ENCODE measurements around the gene DRC3.

DRC3 gene

DNA sequence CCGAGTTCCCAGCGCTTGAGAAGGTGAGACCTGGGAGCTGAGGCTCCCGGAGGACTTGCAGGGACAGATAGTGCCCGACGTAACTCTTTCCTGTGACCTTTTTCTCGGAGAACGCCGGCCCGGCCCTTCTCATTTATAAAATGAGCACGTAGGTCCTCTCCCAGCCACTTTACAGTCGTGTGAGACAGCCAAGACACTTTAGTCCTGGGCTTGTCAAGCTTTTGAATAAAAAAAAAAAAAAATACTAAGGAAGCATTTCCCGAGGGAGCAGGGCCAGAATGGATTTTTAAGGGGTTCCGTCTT is 241 bp downstream of the DRC3 start:
- ATAC-seq = no peak
- Mint-ChIP-seq H3K36me3 (peaks cover 8% of the 10 kb centered on the region), H3K27ac (peak overlapping the region; percentile 95), H3K4me3 (peak overlapping the region; percentile 88), H3K4me1 (peaks cover 40% of the 10 kb centered on the region), H3K9me3 (no peaks in the 10 kb centered on the region)
- no peak for DNase-seq (ENCODE audit: low spot score in 2 of 2)

DNA sequence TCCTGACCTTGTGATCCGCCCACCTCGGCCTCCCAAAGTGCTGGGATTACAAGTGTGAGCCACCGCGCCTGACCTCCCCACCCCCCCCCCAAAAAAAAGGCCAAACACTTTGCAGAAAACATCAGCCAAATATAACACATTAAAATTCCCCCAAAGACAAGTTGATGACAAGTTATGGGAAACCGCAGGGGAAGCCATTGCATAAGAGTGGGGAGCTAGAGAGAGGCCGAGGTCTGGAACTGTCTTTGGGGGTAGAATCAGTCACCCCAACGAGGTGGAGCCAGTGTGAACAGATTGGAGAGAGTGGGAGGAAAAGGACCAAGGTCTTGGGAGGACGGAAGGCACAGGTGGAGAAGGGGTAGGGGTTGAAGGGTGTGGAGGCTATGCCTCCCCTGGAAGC is 2.8 kb downstream of the DRC3 start:
- Mint-ChIP-seq H3K4me1 (peaks cover 20% of the 10 kb centered on the region), H3K9me3 (no peaks in the 10 kb centered on the region), H3K27ac (no peak overlapping the region), H3K4me3 (no peak overlapping the region), H3K36me3 (peaks cover 8% of the 10 kb centered on the region)
- no peak for DNase-seq (ENCODE audit: low spot score in 2 of 2)
- ATAC-seq = no peak

DNA sequence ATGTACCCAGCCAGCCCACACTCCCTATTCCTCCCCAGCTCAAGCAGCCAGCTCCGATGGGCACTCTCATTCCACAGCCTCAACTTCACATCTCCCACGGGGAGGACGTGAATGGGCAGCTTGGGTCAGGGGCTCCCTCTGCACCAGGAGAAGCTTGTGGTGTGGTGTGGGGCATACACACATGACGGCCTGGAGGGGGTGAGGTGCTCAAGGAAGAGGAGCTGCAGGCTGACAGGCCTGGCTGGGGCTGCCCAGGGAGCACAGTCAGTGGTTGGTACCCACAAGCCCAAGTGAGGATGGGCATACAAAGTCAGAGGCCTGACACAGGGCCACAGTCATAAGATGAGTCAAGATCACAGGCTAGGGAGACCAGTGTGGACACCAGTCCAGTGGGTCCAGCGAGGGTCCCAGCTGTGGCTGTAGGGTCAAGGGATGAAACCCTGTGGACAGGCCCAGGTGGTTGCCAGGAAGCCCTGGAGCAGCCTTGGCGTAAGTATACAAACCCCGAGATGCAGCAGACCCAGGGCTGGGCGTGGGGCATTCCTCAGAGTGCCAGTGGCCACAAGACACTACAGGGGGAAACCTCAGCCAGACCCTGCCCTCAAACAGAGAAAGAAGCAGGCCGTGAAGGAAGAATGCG is 4.4 kb downstream of the DRC3 start:
- Mint-ChIP-seq H3K9me3 (no peaks in the 10 kb centered on the region), H3K36me3 (peaks cover 8% of the 10 kb centered on the region), H3K27ac (peak overlapping the region; percentile 6), H3K4me3 (no peak overlapping the region), H3K4me1 (peaks cover 8% of the 10 kb centered on the region)
- ATAC-seq (no peak), DNase-seq (ENCODE audit: low spot score in 2 of 2) (no peak)

DNA sequence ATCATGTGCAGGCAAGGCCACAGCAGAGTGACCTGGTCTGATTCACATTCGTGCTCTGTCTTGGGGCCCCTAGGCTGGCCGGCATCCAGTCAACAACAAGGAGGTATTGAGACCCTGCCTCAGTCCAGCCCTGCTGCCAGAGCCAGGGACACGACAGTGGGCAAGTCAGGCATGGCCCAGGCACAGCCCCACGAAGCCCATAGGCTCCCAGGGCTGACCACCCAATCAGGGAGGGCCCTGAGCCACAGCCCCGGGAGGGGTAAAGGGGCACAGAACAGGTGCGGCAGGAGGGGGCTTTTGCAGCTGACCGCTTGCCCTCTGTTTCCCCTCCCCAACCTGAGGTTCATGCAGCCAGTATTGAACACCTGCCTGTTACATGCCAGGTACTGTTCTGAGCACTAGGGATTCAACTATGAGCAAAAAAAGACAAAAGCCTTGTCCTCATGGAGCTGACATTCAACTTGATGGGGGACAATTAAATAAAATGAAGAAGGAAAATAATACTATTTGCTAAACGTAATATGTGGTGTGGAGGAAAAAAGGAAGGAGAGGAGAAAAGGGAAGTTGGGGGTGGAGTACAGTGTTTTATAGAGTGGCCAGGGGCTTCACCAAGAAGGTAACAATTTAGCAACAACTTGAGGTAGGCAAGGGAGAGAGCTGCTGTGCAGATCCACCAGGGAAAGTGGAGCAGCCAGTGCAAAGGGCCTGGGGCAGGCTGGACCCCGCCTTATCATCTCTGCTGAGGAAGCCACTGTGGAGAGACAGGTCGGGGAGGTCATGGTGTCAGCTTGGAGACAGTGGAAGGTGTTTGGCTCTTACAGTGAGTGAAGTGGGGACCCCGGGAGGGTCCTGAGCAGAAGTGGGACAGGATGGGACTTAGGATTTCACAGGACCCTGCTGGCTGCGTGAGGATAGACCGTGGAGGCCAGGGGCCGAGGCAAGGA is 6.1 kb downstream of the DRC3 start:
- H3K4me3 Mint-ChIP-seq = no peak overlapping the region
- no peak overlapping the region for H3K27ac Mint-ChIP-seq
- H3K4me1 Mint-ChIP-seq = peaks cover 8% of the 10 kb centered on the region

DNA sequence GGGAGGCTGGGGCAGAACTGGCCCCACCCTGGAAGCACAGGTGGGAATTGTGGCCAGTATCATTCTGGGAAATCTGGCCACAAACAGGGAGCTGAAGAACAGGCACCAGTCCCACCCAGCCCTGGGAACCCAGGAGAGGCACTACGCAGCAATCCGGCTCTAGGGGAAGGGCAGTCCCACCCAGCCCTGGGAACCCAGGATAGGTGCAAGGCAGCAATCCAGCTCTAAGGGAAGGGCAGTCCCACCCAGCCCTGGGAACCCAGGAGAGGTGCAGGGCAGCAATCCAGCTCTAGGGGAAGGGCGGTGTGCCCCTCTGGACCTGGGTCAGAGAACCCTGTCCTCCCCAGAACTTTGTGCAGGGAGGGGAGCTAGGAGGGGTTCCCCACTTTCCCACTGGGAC is 7.1 kb downstream of the DRC3 start:
- Mint-ChIP-seq H3K9me3 (no peaks in the 10 kb centered on the region), H3K4me3 (no peak overlapping the region), H3K36me3 (no peaks in the 10 kb centered on the region), H3K4me1 (peaks cover 8% of the 10 kb centered on the region), H3K27ac (no peak overlapping the region)
- no peak for ATAC-seq
- no peak for DNase-seq (ENCODE audit: low spot score in 2 of 2)

More for the DNA sequence above, 6.1 kb downstream of the DRC3 start:
- Mint-ChIP-seq H3K9me3 (no peaks in the 10 kb centered on the region), H3K36me3 (no peaks in the 10 kb centered on the region)
- DNase-seq (ENCODE audit: low spot score in 2 of 2) (no peak), ATAC-seq (no peak)

DNA sequence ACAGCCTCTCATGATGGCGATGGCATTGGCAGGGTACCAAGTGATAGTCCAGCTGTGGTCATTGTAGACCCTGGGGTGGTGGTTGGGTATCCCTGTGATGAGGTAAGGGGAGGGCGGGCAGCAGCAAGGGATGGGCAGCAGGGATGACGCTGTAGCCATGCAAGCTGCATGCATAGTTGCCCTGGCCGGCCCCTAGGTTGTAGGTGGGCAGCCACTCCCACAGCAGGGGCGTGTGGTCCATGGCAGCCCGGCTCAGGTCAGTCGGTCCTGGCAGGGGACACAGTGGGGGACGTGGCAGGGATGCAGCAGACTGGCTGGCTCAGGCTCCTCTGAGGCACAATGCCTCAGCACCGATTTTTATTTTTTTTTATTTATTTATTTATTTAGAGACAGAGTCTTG is 8.7 kb downstream of the DRC3 start:
- Mint-ChIP-seq H3K4me3 (no peak overlapping the region), H3K9me3 (no peaks in the 10 kb centered on the region), H3K27ac (no peak overlapping the region), H3K36me3 (no peaks in the 10 kb centered on the region), H3K4me1 (no peaks in the 10 kb centered on the region)
- ATAC-seq (no peak), DNase-seq (ENCODE audit: low spot score in 2 of 2) (no peak)

DNA sequence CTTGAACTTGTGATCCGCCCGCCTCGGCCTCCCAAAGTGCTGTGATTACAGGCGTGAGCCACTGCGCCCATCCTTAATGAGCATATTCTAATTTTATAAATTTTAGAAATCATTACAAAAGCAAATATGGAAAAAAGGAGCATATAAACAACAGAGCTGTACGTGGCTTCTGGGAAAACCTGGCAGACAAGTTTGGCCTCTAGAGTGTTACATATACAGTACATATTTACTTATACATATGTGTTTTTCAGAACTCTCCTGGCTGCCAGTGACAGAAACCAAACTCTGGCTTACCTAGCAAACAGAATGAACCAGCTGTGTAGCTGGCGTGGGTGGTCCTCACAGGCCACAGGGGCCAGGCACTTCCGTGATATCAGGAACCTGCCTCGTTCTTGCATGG is 10.1 kb downstream of the DRC3 start:
- DNase-seq (ENCODE audit: low spot score in 2 of 2) = no peak
- no peaks in the 10 kb centered on the region for H3K36me3 Mint-ChIP-seq
- no peaks in the 10 kb centered on the region for H3K9me3 Mint-ChIP-seq
- no peak overlapping the region for H3K27ac Mint-ChIP-seq
- no peaks in the 10 kb centered on the region for H3K4me1 Mint-ChIP-seq
- no peak for ATAC-seq
- no peak overlapping the region for H3K4me3 Mint-ChIP-seq

DNA sequence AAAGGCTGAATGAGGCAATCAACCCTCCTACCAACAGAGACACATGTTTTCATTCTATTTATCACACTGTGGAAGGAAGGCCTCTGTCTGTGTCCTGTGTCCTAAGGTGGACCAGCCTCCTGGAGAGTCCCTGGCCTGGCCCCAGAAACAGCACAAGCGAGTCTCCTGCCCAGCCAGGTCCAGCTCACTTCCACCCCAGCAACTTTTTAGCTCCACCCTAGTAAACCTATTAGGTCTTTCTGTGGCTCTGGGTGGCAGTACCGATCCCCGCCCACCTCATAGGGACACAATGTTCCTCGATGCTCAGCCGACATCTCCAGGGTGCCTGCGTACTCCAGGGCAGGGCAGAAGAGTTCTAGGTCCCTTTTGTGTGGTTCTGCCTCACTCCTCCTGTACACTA is 10.7 kb downstream of the DRC3 start:
- no peak for DNase-seq (ENCODE audit: low spot score in 2 of 2)
- no peak overlapping the region for H3K27ac Mint-ChIP-seq
- no peaks in the 10 kb centered on the region for H3K4me1 Mint-ChIP-seq
- H3K4me3 Mint-ChIP-seq = no peak overlapping the region
- no peak for ATAC-seq
- no peaks in the 10 kb centered on the region for H3K9me3 Mint-ChIP-seq
- H3K36me3 Mint-ChIP-seq = no peaks in the 10 kb centered on the region

DNA sequence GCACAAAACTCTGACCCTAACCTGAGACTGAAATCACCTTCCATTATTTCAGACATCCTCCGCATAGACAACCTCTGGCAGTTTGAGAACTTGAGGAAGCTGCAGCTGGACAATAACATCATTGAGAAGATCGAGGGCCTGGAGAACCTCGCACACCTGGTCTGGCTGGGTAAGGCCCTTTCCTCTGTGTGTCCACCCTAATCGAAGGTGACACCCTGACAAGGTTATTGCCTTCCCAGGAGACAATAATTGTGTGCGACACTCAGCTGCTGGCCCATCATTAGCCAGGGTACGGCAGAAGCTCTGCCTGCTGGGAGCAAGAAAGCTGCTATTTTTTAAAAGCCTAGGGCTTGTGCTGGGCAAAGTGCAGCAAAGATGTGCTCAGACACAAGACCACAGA is 11.1 kb downstream of the DRC3 start:
- Mint-ChIP-seq H3K36me3 (no peaks in the 10 kb centered on the region), H3K27ac (no peak overlapping the region), H3K9me3 (no peaks in the 10 kb centered on the region), H3K4me3 (no peak overlapping the region), H3K4me1 (no peaks in the 10 kb centered on the region)
- ATAC-seq = no peak
- DNase-seq (ENCODE audit: low spot score in 2 of 2) = no peak

DNA sequence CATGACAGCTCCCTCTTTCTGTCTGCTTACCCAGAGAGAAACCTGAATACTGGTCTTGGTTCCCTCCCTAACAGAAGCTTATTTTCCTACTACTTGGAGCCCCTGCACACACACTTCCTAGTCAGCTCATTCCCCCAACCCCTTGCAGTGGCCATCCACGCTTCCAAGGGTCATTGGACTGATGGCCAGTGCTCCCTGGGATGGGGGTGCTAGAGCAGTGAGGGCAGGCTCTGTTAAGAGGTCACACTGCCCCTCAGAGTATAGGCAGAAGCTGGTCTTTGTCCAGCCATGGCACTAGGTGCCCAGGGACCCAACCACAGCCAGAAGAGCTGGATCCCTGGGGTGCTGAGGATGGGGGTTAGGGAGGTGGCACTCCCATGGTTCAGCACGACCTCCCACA is 12.5 kb downstream of the DRC3 start:
- ATAC-seq (no peak), DNase-seq (ENCODE audit: low spot score in 2 of 2) (no peak)
- no peak overlapping the region for H3K4me3 Mint-ChIP-seq
- no peaks in the 10 kb centered on the region for H3K9me3 Mint-ChIP-seq
- H3K27ac Mint-ChIP-seq = no peak overlapping the region
- no peaks in the 10 kb centered on the region for H3K4me1 Mint-ChIP-seq
- H3K36me3 Mint-ChIP-seq = no peaks in the 10 kb centered on the region

DNA sequence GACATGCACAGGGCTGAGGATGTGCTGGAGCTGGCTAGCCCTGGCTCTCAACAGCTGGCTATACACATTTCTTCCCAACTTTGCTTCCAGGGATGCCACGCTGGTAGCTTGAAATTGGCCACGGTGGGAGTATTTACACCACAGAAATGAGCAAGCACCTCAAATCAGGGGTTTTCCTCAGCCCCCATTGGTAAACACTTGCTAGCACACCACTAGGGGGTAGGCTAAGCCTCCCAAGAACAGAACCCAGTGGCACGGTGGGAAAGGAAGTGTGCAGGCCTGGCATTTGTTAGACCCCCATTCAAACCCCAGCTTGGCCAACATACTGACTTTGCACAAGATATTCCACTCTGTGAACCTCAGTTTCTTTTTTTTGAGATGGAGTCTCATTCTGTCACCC is 12.9 kb downstream of the DRC3 start:
- DNase-seq (ENCODE audit: low spot score in 2 of 2) = no peak
- peak; percentile 66 for ATAC-seq
- Mint-ChIP-seq H3K27ac (no peak overlapping the region), H3K9me3 (no peaks in the 10 kb centered on the region), H3K4me3 (no peak overlapping the region), H3K4me1 (no peaks in the 10 kb centered on the region), H3K36me3 (no peaks in the 10 kb centered on the region)

DNA sequence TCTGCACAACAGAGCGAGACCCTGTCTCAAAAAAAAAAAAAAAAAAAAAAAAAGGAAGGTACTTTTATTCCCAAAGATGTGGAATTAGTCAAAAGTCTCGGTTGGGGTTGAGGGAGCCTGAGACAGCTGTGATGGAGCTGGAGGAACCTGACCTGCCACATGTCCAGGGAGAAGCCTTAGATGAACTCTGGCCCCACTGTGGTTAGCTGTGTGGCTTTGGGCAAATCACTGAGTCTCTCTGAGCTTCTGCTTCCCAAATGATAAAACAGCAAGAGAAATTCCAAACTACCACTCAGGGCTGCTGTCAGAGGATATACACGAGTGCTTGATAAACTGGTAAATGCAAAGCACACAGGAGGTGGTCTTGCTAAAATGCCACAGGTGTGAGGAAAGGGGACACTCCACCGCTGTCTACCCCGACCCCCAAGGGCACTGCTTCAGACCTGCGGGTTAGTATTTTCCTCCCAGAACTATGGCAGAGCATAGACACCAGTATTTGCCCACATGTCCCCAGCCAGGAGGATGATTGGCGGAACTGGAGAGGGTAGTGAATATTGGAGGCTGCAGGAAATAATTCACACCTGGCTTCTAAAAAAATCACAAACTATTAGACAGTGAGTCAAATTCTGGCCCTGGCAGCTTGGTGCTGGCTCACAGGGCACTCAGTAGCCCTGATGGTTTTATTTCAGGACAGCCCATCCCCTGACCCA is 14.7 kb downstream of the DRC3 start:
- DNase-seq (ENCODE audit: low spot score in 2 of 2) (no peak), ATAC-seq (no peak)
- no peak overlapping the region for H3K4me3 Mint-ChIP-seq
- H3K36me3 Mint-ChIP-seq = no peaks in the 10 kb centered on the region
- no peaks in the 10 kb centered on the region for H3K9me3 Mint-ChIP-seq
- no peaks in the 10 kb centered on the region for H3K4me1 Mint-ChIP-seq
- H3K27ac Mint-ChIP-seq = no peak overlapping the region

DNA sequence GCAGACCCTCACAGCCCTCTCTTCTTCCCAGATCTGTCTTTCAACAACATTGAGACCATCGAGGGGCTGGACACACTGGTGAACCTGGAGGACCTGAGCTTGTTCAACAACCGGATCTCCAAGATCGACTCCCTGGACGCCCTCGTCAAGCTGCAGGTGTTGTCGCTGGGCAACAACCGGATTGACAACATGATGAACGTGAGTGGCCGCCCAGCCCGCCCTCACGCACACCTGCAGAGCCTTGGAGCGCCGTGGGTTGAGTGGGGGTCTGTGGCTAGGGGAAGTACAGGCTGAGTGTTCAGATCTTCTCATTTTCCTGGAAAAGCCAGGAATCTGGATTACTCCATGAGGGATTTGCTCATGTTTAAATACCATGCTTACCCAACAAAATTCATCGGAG is 15.2 kb downstream of the DRC3 start:
- H3K4me3 Mint-ChIP-seq = no peak overlapping the region
- no peak for DNase-seq (ENCODE audit: low spot score in 2 of 2)
- no peaks in the 10 kb centered on the region for H3K4me1 Mint-ChIP-seq
- H3K9me3 Mint-ChIP-seq = no peaks in the 10 kb centered on the region
- ATAC-seq = no peak
- no peaks in the 10 kb centered on the region for H3K36me3 Mint-ChIP-seq
- no peak overlapping the region for H3K27ac Mint-ChIP-seq

DNA sequence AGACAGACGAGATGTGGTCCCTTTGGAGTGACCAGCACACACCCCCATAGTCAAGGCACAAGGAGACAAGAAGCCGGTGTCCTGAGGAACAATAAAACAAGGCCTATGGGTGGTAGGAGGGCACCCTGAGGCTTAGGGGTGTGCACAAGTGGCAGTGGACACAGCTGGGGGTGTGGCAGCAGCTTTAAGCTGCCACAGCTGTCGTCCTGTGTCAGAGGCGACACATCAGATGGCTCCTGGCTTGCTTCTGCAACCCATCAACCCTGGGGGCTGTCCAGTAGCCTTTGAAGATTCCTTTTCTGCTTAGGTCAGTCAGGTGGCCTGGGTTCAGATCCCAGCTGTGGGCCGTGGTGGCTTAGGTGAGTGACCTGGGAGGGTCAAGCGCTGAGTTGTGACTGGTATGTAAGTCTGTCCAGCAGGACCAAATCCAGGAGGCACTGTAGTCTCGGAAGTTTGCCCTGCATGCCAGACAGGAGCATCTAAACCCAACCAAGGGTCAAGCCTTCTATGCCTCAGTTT is 15.8 kb downstream of the DRC3 start:
- DNase-seq (ENCODE audit: low spot score in 2 of 2) (no peak), ATAC-seq (no peak)
- Mint-ChIP-seq H3K9me3 (no peaks in the 10 kb centered on the region), H3K27ac (no peak overlapping the region), H3K36me3 (no peaks in the 10 kb centered on the region), H3K4me1 (no peaks in the 10 kb centered on the region), H3K4me3 (no peak overlapping the region)

DNA sequence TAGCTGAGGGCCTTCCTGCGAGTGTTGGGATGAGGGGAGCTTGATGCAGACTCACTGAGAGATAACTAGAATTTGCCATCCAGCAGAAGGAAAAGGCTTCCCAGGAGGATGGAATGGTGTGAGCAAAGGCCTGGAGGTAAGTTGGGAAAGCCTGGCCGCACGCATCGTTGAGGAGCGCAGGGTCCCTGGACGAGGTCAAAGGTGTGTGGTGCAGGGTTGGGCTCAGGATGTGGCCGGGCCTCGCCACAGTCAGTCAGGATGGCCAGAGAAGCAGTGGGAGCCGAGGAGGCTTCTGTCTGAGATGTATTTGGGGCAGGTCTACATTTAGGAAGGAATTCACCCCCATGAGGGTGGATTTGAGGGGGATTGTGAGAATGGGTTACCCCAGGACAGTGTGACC is 16.4 kb downstream of the DRC3 start:
- Mint-ChIP-seq H3K4me1 (no peaks in the 10 kb centered on the region), H3K36me3 (no peaks in the 10 kb centered on the region), H3K27ac (no peak overlapping the region), H3K4me3 (no peak overlapping the region), H3K9me3 (no peaks in the 10 kb centered on the region)
- no peak for ATAC-seq
- no peak for DNase-seq (ENCODE audit: low spot score in 2 of 2)

DNA sequence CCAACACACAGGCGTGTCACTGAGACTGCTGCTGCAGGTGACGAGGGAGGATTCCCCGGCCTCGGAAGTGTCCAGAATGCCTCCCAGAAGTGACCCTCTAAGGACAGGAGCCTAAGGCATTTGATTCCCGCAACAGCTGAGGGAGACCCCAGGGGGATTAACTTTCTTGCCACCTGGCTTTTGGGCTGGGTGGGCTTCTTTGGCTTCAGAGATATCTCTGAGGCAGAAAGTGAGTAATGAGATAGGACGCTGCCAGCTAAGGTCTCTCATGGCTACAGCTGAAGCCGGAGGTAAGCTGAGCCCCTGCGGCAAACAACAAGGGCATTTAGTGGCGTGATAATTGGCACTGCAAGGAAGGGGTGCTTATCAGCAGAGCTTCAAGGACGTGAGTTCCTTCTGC is 17.0 kb downstream of the DRC3 start:
- DNase-seq (ENCODE audit: low spot score in 2 of 2) (no peak), ATAC-seq (no peak)
- Mint-ChIP-seq H3K27ac (no peak overlapping the region), H3K9me3 (no peaks in the 10 kb centered on the region), H3K4me1 (no peaks in the 10 kb centered on the region), H3K4me3 (no peak overlapping the region), H3K36me3 (no peaks in the 10 kb centered on the region)

Measured in stimulated activated effector memory CD8-positive, alpha-beta T cell treated with anti-CD3 and anti-CD28 coated beads, Interleukin-12 subunit alpha, Interleukin-12 subunit beta, amount 100 ng/mL, for 72 hours (primary cell).